ENCODE results near the gene C5orf47.

GRCh38 chr5:174008922-174009321 lies 20.0 kb downstream of the C5orf47 start:
- no peak for TF ChIP-seq POLR2A (IDR thresholded peaks at IDR 0.05)
- TF ChIP-seq, protein P1, sequence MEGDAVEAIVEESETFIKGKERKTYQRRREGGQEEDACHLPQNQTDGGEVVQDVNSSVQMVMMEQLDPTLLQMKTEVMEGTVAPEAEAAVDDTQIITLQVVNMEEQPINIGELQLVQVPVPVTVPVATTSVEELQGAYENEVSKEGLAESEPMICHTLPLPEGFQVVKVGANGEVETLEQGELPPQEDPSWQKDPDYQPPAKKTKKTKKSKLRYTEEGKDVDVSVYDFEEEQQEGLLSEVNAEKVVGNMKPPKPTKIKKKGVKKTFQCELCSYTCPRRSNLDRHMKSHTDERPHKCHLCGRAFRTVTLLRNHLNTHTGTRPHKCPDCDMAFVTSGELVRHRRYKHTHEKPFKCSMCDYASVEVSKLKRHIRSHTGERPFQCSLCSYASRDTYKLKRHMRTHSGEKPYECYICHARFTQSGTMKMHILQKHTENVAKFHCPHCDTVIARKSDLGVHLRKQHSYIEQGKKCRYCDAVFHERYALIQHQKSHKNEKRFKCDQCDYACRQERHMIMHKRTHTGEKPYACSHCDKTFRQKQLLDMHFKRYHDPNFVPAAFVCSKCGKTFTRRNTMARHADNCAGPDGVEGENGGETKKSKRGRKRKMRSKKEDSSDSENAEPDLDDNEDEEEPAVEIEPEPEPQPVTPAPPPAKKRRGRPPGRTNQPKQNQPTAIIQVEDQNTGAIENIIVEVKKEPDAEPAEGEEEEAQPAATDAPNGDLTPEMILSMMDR (IDR thresholded peaks at IDR 0.05): no peak

All from prostate gland (tissue), 2 donors.